Measurements from ENCODE around the gene TMEM163.

The TMEM163 gene

GRCh38 chr2:134421556-134422328 lies 297.1 kb downstream of the TMEM163 start:
- H3K9me3 Mint-ChIP-seq, result no peaks in the 10 kb centered on the region
- H3K36me3 Mint-ChIP-seq (ENCODE audit: low read depth), result peaks cover 15% of the 10 kb centered on the region
- H3K4me1 Mint-ChIP-seq, result no peaks in the 10 kb centered on the region
- H3K27me3 Mint-ChIP-seq (ENCODE audit: low read depth), result no peaks in the 10 kb centered on the region
- H3K27ac Mint-ChIP-seq, result no peak overlapping the region
- no peak overlapping the region for H3K4me3 Mint-ChIP-seq
- TF ChIP-seq CTCF (IDR thresholded peaks at IDR 0.05; ENCODE audit: unreplicated experiment in 3 of 3), result no peak

DNA sequence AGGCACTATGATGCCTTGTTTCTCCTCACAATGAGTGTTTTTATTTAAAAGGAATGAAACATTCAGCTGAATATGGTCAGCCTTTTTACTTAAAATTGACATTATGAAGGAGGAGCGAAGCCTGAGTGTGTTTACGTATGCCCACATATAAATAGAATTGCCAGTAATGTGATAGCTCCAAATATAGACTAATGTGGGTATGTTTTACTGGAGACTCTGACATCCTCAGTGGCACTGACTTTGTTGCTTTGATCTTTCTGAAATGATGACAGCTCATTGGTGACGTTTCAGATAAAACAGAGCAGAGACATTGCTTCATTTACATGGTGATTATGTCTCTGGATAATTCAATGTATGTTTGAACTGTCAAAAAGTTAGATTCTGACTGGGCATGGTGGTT lies 297.9 kb downstream of the TMEM163 start:
- H3K27me3 Mint-ChIP-seq (ENCODE audit: low read depth), result no peaks in the 10 kb centered on the region
- H3K4me1 Mint-ChIP-seq, result no peaks in the 10 kb centered on the region
- H3K4me3 Mint-ChIP-seq, result no peak overlapping the region
- peaks cover 10% of the 10 kb centered on the region for H3K36me3 Mint-ChIP-seq (ENCODE audit: low read depth)
- no peaks in the 10 kb centered on the region for H3K9me3 Mint-ChIP-seq
- no peak overlapping the region for H3K27ac Mint-ChIP-seq
- TF ChIP-seq CTCF (IDR thresholded peaks at IDR 0.05; ENCODE audit: unreplicated experiment in 3 of 3), result no peak

- Mint-ChIP-seq H3K4me1 (no peaks in the 10 kb centered on the region), H3K27me3 (ENCODE audit: low read depth) (no peaks in the 10 kb centered on the region), H3K27ac (no peak overlapping the region), H3K9me3 (no peaks in the 10 kb centered on the region), H3K36me3 (ENCODE audit: low read depth) (peaks cover 7% of the 10 kb centered on the region), H3K4me3 (no peak overlapping the region)
- no peak for TF ChIP-seq CTCF (IDR thresholded peaks at IDR 0.05; ENCODE audit: unreplicated experiment in 3 of 3)
These were observed 298.5 kb downstream of the TMEM163 start for GRCh38 chr2:134420259-134420658.

DNA sequence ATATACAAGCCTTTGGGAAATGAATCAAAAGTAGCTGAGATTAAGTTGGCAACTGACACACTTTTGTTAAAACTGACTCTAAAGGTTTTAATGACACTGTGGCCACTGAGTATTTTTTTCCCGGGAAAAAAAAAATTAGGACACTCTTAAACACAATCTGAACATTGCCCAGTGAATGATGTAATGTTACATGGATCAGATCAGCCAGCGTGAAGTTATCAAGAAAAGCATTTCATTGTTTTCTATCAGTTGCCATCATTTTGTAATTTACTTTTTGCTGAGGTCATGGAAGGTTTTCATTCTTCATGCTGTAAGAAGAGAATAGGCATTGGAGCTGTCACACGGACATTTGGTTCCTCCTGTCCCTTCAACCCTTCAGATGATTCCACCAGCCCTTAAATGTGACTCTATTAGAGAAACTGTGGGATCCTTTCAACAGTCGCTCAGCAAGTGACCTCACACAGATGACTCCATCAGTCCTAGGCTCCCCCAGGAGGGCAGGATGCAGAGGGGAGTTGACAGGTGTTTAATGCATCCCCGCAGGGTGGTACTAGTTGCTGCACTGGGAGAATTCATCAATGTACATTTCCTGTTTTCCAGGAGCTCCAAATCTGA lies 300.7 kb downstream of the TMEM163 start:
- no peaks in the 10 kb centered on the region for H3K36me3 Mint-ChIP-seq (ENCODE audit: low read depth)
- no peaks in the 10 kb centered on the region for H3K4me1 Mint-ChIP-seq
- no peaks in the 10 kb centered on the region for H3K9me3 Mint-ChIP-seq
- TF ChIP-seq CTCF (IDR thresholded peaks at IDR 0.05; ENCODE audit: unreplicated experiment in 3 of 3), result no peak
- H3K4me3 Mint-ChIP-seq, result no peak overlapping the region
- H3K27ac Mint-ChIP-seq, result no peak overlapping the region
- no peaks in the 10 kb centered on the region for H3K27me3 Mint-ChIP-seq (ENCODE audit: low read depth)

- H3K27ac Mint-ChIP-seq, result no peak overlapping the region
- no peaks in the 10 kb centered on the region for H3K36me3 Mint-ChIP-seq (ENCODE audit: low read depth)
- no peak overlapping the region for H3K4me3 Mint-ChIP-seq
- no peak for TF ChIP-seq CTCF (IDR thresholded peaks at IDR 0.05; ENCODE audit: unreplicated experiment in 3 of 3)
- no peaks in the 10 kb centered on the region for H3K9me3 Mint-ChIP-seq
- peaks cover 4% of the 10 kb centered on the region for H3K4me1 Mint-ChIP-seq
- no peaks in the 10 kb centered on the region for H3K27me3 Mint-ChIP-seq (ENCODE audit: low read depth)
These were observed 302.2 kb downstream of the TMEM163 start for GRCh38 chr2:134416637-134417036.

- TF ChIP-seq CTCF (IDR thresholded peaks at IDR 0.05; ENCODE audit: unreplicated experiment in 3 of 3), result no peak
- Mint-ChIP-seq H3K4me3 (no peak overlapping the region), H3K4me1 (peaks cover 10% of the 10 kb centered on the region), H3K9me3 (no peaks in the 10 kb centered on the region), H3K27ac (no peak overlapping the region), H3K27me3 (ENCODE audit: low read depth) (no peaks in the 10 kb centered on the region), H3K36me3 (ENCODE audit: low read depth) (no peaks in the 10 kb centered on the region)
These were observed 302.8 kb downstream of the TMEM163 start for GRCh38 chr2:134416018-134416417.

Measured in nephron (organoid).